HG02759 (cell line): ENCODE results near the gene TEX22.

ENCODE experiments used
- ATAC-seq: cut with Tn5 transposase; IDR thresholded peaks from one replicate; pipeline ENCODE4 v1.9.1; 2021; ENCODE audit warnings: mild to moderate bottlenecking, moderate library complexity; ENCODE audit not compliant: unreplicated experiment

The TEX22 gene

GRCh38 chr14:105437723-105438500 lies 39.6 kb downstream of the TEX22 start:
- ATAC-seq: no peak

GRCh38 chr14:105439179-105439578 lies 40.8 kb downstream of the TEX22 start:
- ATAC-seq: no peak

GRCh38 chr14:105439710-105440553 lies 41.6 kb downstream of the TEX22 start:
- no peak for ATAC-seq

- no peak for ATAC-seq
Measured at GRCh38 chr14:105440554-105440900, 42.2 kb downstream of the TEX22 start.

GRCh38 chr14:105440992-105441391 lies 42.7 kb downstream of the TEX22 start:
- ATAC-seq: no peak

GRCh38 chr14:105442125-105442524 lies 43.8 kb downstream of the TEX22 start:
- no peak for ATAC-seq

- no peak for ATAC-seq
Measured at GRCh38 chr14:105442834-105443233, 44.5 kb downstream of the TEX22 start.

- no peak for ATAC-seq
Measured at GRCh38 chr14:105444859-105445258, 46.5 kb downstream of the TEX22 start.

GRCh38 chr14:105445290-105445689 lies 47.0 kb downstream of the TEX22 start:
- no peak for ATAC-seq

- no peak for ATAC-seq
Measured at GRCh38 chr14:105445901-105446845, 47.8 kb downstream of the TEX22 start.

GRCh38 chr14:105446971-105447370 lies 48.6 kb downstream of the TEX22 start:
- no peak for ATAC-seq

- ATAC-seq: no peak
Measured at GRCh38 chr14:105447651-105448640, 49.6 kb downstream of the TEX22 start.

- peak; percentile 57 for ATAC-seq
Measured at GRCh38 chr14:105448706-105449111, 50.4 kb downstream of the TEX22 start.

- no peak for ATAC-seq
Measured at GRCh38 chr14:105449276-105450122, 51.2 kb downstream of the TEX22 start.

- no peak for ATAC-seq
Measured at GRCh38 chr14:105450123-105450505, 51.8 kb downstream of the TEX22 start.

- ATAC-seq: no peak
Measured at GRCh38 chr14:105450864-105451720, 52.8 kb downstream of the TEX22 start.

GRCh38 chr14:105452963-105453362 lies 54.6 kb downstream of the TEX22 start:
- no peak for ATAC-seq

- no peak for ATAC-seq
Measured at GRCh38 chr14:105453847-105454246, 55.5 kb downstream of the TEX22 start.
